WI38 (cell line): ENCODE measurements around the gene RPEL1.
A peak's percentile ranks its signal among the peaks of the same experiment; 100 is the strongest.

Experiments used
- H3K4me3 ChIP-seq: 2 replicates; pipeline ENCODE4 v1.5.1; 2011; ENCODE audit warnings: low read depth, mild to moderate bottlenecking, control low read depth, low read length
- CTCF ChIP-seq: IDR thresholded peaks from 2 replicates; pipeline ENCODE4 v1.5.1; 2012; ENCODE audit warnings: low read depth, mild to moderate bottlenecking, control low read depth, low read length

Gene RPEL1

DNA sequence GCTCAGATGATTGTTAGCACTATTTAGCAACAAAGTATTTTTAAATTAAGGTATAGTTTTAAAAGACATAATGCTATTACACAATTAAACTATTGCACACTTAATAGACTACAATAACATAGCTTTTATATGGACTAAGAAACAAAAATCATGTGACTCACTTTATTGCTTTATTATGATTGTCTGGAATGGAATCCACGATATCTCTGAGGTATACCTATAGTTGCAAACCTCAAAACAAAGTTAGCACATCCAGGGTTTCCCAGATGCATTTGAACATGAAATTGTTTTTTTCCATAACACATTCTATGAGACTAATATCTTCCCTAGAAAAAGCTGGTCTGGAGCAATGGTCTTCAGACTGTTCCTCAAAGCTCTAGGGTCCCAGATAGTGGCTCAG lies 18.3 kb upstream of the RPEL1 start:
- no peak overlapping the region for H3K4me3 ChIP-seq
- TF ChIP-seq CTCF: no peak

- peak overlapping the region; percentile 16; the same call in 1 of the 2 replicates for H3K4me3 ChIP-seq
- TF ChIP-seq CTCF: no peak
These were observed 14.6 kb upstream of the RPEL1 start for GRCh38 chr10:103231047-103231551.

GRCh38 chr10:103232131-103232673 lies 13.5 kb upstream of the RPEL1 start:
- no peak for TF ChIP-seq CTCF
- no peak overlapping the region for H3K4me3 ChIP-seq

- no peak overlapping the region for H3K4me3 ChIP-seq
- no peak for TF ChIP-seq CTCF
These were observed 12.8 kb upstream of the RPEL1 start for GRCh38 chr10:103232772-103233488.

DNA sequence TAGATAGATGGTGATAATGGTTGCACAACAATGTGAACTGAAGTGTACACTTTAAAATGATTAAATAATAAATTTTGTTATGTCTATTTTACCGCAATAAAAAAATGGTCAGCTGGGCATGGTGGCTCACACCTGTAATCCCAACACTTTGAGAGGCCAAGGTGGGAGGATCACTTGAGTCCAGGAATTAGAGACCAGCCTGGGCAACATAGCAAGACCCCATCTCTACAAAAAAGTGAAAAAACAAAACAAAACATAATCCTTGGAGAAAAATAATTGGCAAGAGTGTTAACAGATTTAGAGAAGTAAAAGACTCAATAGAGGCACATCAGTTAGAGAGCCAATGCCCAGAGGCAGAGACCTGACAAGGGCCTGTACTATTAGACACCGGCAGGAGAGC lies 9.9 kb upstream of the RPEL1 start:
- no peak for TF ChIP-seq CTCF
- no peak overlapping the region for H3K4me3 ChIP-seq

DNA sequence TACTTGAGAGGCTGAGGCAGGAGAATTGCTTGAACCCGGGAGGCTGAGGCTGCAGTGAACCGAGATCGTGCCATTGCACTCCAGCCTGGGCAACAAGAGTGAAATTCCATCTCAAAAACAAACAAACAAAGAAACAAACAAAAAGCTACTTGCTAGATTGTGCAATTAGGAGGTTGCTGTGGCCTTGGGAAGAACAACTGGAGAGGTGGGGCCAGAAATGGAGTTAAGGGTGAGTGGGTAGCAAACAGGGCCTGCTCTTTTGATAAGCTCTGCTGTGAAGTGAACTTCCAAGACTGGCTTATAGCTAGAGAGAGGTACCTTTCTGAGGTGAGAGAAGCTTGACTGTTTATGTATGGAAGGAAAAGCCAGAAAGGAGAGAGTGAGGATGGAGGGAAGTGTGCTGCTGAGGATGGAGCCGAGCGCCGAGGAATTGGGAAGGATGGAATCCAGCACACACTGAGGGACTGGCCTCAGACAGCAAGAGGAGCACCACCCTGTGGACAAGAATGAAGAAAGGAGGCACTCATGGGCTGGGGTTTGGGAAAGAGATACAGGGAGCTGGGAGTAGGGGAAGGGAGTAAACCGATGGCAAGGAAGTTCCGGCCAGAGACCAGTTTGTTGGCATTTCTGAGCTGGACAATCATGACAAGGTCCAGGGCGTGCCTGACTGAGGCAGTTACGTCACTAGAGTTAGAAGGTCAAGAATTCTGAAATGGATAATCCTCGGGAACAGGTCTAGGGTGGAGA lies 7.0 kb upstream of the RPEL1 start:
- TF ChIP-seq CTCF: peak; percentile 54
- no peak overlapping the region for H3K4me3 ChIP-seq
